Bronchial epithelial cell (primary cell): Measurements from ENCODE around the gene GRM5. TPM values are rescaled to one million over a fixed set of nuclear protein-coding genes. Genes with fewer than 3 reads are reported as not detected.

ENCODE experiments used
- DNase-seq: peaks from one replicate; pipeline ENCODE4 v3.0.0-alpha.2; 2010; ENCODE audit warnings: low read depth
- FAIRE-seq: peaks from 2 replicates; lab custom pipeline; 2011; peaks lifted over from hg19 to GRCh38; lab: Jason Lieb, UNC
- H3K27me3 ChIP-seq: 2 replicates; pipeline ENCODE4 v1.5.1; 2011; ENCODE audit warnings: low read length; ENCODE audit not compliant: control insufficient read depth, insufficient read depth
- H3K36me3 ChIP-seq: 2 replicates; pipeline ENCODE4 v1.5.1; 2011; ENCODE audit warnings: low read length; ENCODE audit not compliant: control insufficient read depth, insufficient read depth
- H3K4me3 ChIP-seq: 2 replicates; pipeline ENCODE4 v1.5.1; 2011; ENCODE audit warnings: mild to moderate bottlenecking, low read depth, low read length, control low read depth
- CTCF ChIP-seq: IDR thresholded peaks from 2 replicates; pipeline ENCODE4 v1.5.1; 2011; ENCODE audit warnings: mild to moderate bottlenecking, moderate library complexity, low read length, control low read depth, inconsistent platforms; ENCODE audit not compliant: insufficient read depth, severe bottlenecking
- total RNA-seq: library from RNA; depleted of rRNA; stranded (reverse); fragments of >200 nt; gene quantifications from 2 replicates; pipeline ENCODE4 v1.2.1, GENCODE V29; 2014

Gene GRM5
- total RNA-seq, 1 donor from 2014 or later = not detected

GRCh38 chr11:88644724-88645123 lies 421.1 kb downstream of the GRM5 start:
- FAIRE-seq = no peak
- DNase-seq = no peak
- Histone ChIP-seq H3K4me3 (no peak overlapping the region), H3K27me3 (no peaks in the 10 kb centered on the region), H3K36me3 (no peaks in the 10 kb centered on the region)
- TF ChIP-seq CTCF = no peak

- FAIRE-seq (no peak), DNase-seq (no peak)
- H3K36me3 ChIP-seq = no peaks in the 10 kb centered on the region
These were observed 433.6 kb downstream of the GRM5 start for GRCh38 chr11:88632163-88632562.

DNA sequence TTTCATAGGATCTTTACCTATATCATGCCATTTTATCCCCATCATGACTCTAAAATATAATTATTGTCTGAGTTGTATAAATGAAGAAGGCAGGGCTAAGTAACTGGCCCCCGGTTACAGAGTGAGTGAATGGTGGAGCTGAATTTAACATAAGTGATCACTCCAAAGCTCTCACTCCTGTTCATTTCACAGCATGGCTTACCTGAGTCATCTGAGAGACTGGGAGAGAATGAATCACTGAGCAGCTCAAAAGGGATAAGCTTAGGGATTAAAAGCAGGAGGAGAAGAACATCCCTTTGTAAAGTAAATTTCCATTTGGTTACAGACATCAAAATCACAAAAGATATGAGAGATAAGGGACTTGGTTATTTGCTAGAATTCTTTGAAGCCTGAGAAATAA lies 434.3 kb downstream of the GRM5 start:
- Histone ChIP-seq H3K36me3 (no peaks in the 10 kb centered on the region), H3K4me3 (no peak overlapping the region), H3K27me3 (no peaks in the 10 kb centered on the region)
- DNase-seq (peak; percentile 66), FAIRE-seq (no peak)
- no peak for TF ChIP-seq CTCF

More at GRCh38 chr11:88632163-88632562, 433.6 kb downstream of the GRM5 start:
- no peak overlapping the region for H3K4me3 ChIP-seq
- H3K27me3 ChIP-seq = no peaks in the 10 kb centered on the region
- TF ChIP-seq CTCF = no peak

DNA sequence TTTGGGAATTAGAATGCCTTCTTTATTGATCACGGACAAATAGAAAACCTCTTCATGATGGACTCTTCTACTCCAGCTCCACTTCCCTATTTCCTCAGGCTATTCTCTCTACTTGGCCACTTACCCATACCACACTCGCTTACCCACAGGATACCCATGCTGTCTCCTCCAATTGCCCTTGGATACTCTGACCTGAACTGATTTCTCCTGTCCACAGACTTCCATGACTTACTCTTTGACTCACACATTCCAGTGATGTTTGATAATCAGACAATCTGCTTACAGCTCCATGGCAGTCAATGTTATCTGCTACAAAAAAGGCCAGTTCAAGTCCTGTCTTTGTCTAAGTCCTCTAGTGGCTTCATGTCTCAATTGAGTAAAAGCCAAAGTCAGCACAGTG lies 436.3 kb downstream of the GRM5 start:
- TF ChIP-seq CTCF = no peak
- no peak overlapping the region for H3K4me3 ChIP-seq
- peak; percentile 33 for DNase-seq

GRCh38 chr11:88626216-88626615 lies 439.6 kb downstream of the GRM5 start:
- FAIRE-seq = no peak
- Histone ChIP-seq H3K36me3 (no peaks in the 10 kb centered on the region), H3K4me3 (no peak overlapping the region), H3K27me3 (no peaks in the 10 kb centered on the region)
- no peak for TF ChIP-seq CTCF
- DNase-seq = no peak

More for the DNA sequence above, 436.3 kb downstream of the GRM5 start:
- Histone ChIP-seq H3K36me3 (no peaks in the 10 kb centered on the region), H3K27me3 (no peaks in the 10 kb centered on the region)
- no peak for FAIRE-seq

- no peak for TF ChIP-seq CTCF
- DNase-seq (no peak), FAIRE-seq (no peak)
- no peaks in the 10 kb centered on the region for H3K27me3 ChIP-seq
- H3K4me3 ChIP-seq = no peak overlapping the region
- H3K36me3 ChIP-seq = no peaks in the 10 kb centered on the region
These were observed 442.3 kb downstream of the GRM5 start for GRCh38 chr11:88623531-88623930.
